ENCODE results near the gene DDX17.

The DDX17 gene

GRCh38 chr22:38468443-38469305, 37.4 kb downstream of the DDX17 start:
- peak; percentile 46 for DNase-seq (ENCODE audit: low spot score)
- in situ Hi-C loops (cut with MboI; ENCODE audit: low pct_unique_long_range_greater_than_20kb, low sequenced_read_pairs, unreplicated experiment) = no loop called here

GRCh38 chr22:38467904-38468442, 38.1 kb downstream of the DDX17 start, which contains the start of gene KDELR3:
KDELR3 (plus strand) TSS chr22:38468096; CDS start chr22:38468234, 138 bp downstream.
- peak; percentile 88 for DNase-seq (ENCODE audit: low spot score)
- peak; percentile 6 for TF ChIP-seq CTCF (IDR thresholded peaks at IDR 0.05; ENCODE audit: extremely low read depth, insufficient read depth, missing control alignments)
- in situ Hi-C loops (cut with MboI; ENCODE audit: low pct_unique_long_range_greater_than_20kb, low sequenced_read_pairs, unreplicated experiment) = no loop called here

More at GRCh38 chr22:38468443-38469305, 37.4 kb downstream of the DDX17 start:
- TF ChIP-seq CTCF (IDR thresholded peaks at IDR 0.05; ENCODE audit: extremely low read depth, insufficient read depth, missing control alignments) = no peak

GRCh38 chr22:38467438-38467903, 38.6 kb downstream of the DDX17 start:
- DNase-seq (ENCODE audit: low spot score) = no peak
- TF ChIP-seq CTCF (IDR thresholded peaks at IDR 0.05; ENCODE audit: extremely low read depth, insufficient read depth, missing control alignments) = no peak
- in situ Hi-C loops (cut with MboI; ENCODE audit: low pct_unique_long_range_greater_than_20kb, low sequenced_read_pairs, unreplicated experiment) = no loop called here

GRCh38 chr22:38465673-38466490, 40.2 kb downstream of the DDX17 start:
- in situ Hi-C loops (cut with MboI; ENCODE audit: low pct_unique_long_range_greater_than_20kb, low sequenced_read_pairs, unreplicated experiment) = no loop called here
- DNase-seq (ENCODE audit: low spot score) = no peak
- TF ChIP-seq CTCF (IDR thresholded peaks at IDR 0.05; ENCODE audit: extremely low read depth, insufficient read depth, missing control alignments) = no peak

- in situ Hi-C loops (cut with MboI; ENCODE audit: low pct_unique_long_range_greater_than_20kb, low sequenced_read_pairs, unreplicated experiment) = no loop called here
- TF ChIP-seq CTCF (IDR thresholded peaks at IDR 0.05; ENCODE audit: extremely low read depth, insufficient read depth, missing control alignments) = no peak
- DNase-seq (ENCODE audit: low spot score) = no peak
Observed at GRCh38 chr22:38464992-38465672, 41.0 kb downstream of the DDX17 start.
